ENCODE data around the gene PPP1R3G. TPM values are rescaled to one million over a fixed set of nuclear protein-coding genes. Genes with fewer than 3 reads are reported as not detected.

Gene PPP1R3G
- total and polyA plus RNA-seq, 2 donors (not counting 1 experiment from before 2014, with no cell fraction given): 0.09 to 0.25 TPM

GRCh38 chr6:5098501-5099270 is 13.5 kb downstream of the PPP1R3G start:
- Histone ChIP-seq H3K9ac (ENCODE audit: low read length) (no peak overlapping the region), H3K4me2 (replicated peaks; ENCODE audit: low read depth, low read length, poor library complexity, severe bottlenecking) (no peak overlapping the region), H3K4me3 (ENCODE audit: control extremely low read depth in 1 of 5, extremely low read depth in 1 of 5, insufficient read depth in 1 of 5, low read depth in 2 of 5, low read length in 4 of 5) (no peak overlapping the region), H3K27ac (ENCODE audit: low read length in 2 of 2) (no peak overlapping the region), H3K36me3 (replicated peaks in 1 of 2; ENCODE audit: control extremely low read depth in 1 of 2, control insufficient read depth in 1 of 2, extremely low read depth in 1 of 2, insufficient read depth in 2 of 2, low read length in 1 of 2) (no peaks in the 10 kb centered on the region), H2AFZ (ENCODE audit: insufficient read depth, low read depth, low read length, poor library complexity, severe bottlenecking) (no peak overlapping the region), H4K20me1 (ENCODE audit: control insufficient read depth, insufficient read depth, low read length, poor library complexity, severe bottlenecking) (no peaks in the 10 kb centered on the region), H3K4me1 (ENCODE audit: control insufficient read depth in 2 of 2, insufficient read depth in 2 of 2, low read length in 2 of 2) (peaks cover 8 to 33% of the 10 kb centered on the region in 2 donors), H3K9me3 (ENCODE audit: control extremely low read depth in 1 of 3, control insufficient read depth in 2 of 3, insufficient read depth in 1 of 3, low read length in 2 of 3) (no peaks in the 10 kb centered on the region), H3K27me3 (replicated peaks in 1 of 4; ENCODE audit: control extremely low read depth in 1 of 4, control insufficient read depth in 3 of 4, insufficient read depth in 4 of 4, low read length in 3 of 4) (no peaks in the 10 kb centered on the region), H3K79me2 (ENCODE audit: control insufficient read depth, insufficient read depth, low read length) (no peaks in the 10 kb centered on the region)
- H3K4me3 Mint-ChIP-seq: no peak overlapping the region
- H3K27ac Mint-ChIP-seq: no peak overlapping the region
- 96% methylated on average over 9 of the region's 14 CpGs for WGBS (ENCODE audit: insufficient coverage)
- intact Hi-C loops (cut with micrococcal nuclease): no loop called here
- H3K4me1 Mint-ChIP-seq: peaks cover 24% of the 10 kb centered on the region
- no peaks in the 10 kb centered on the region for H3K9me3 Mint-ChIP-seq (ENCODE audit: insufficient read depth)
- ATAC-seq (ENCODE audit: low read depth): no peak
- H3K27me3 Mint-ChIP-seq: no peaks in the 10 kb centered on the region
- TF ChIP-seq EZH2 (IDR thresholded peaks at IDR 0.05; ENCODE audit: borderline replicate concordance, insufficient read depth, low read depth, low read length, poor library complexity, severe bottlenecking) (no peak), CTCF (IDR thresholded peaks at IDR 0.05) (no peak)
- ChIA-PET CTCF (no interaction called here), POLR2A (no interaction called here)
- no peak for DNase-seq

GRCh38 chr6:5099537-5099936 is 14.4 kb downstream of the PPP1R3G start:
- Histone ChIP-seq H3K79me2 (ENCODE audit: control insufficient read depth, insufficient read depth, low read length) (no peaks in the 10 kb centered on the region), H3K4me2 (replicated peaks; ENCODE audit: low read depth, low read length, poor library complexity, severe bottlenecking) (no peak overlapping the region), H3K9ac (ENCODE audit: low read length) (no peak overlapping the region), H3K27ac (ENCODE audit: low read length in 2 of 2) (no peak overlapping the region), H3K27me3 (replicated peaks in 1 of 4; ENCODE audit: control extremely low read depth in 1 of 4, control insufficient read depth in 3 of 4, insufficient read depth in 4 of 4, low read length in 3 of 4) (no peaks in the 10 kb centered on the region), H3K36me3 (replicated peaks in 1 of 2; ENCODE audit: control extremely low read depth in 1 of 2, control insufficient read depth in 1 of 2, extremely low read depth in 1 of 2, insufficient read depth in 2 of 2, low read length in 1 of 2) (no peaks in the 10 kb centered on the region), H3K9me3 (ENCODE audit: control extremely low read depth in 1 of 3, control insufficient read depth in 2 of 3, insufficient read depth in 1 of 3, low read length in 2 of 3) (no peaks in the 10 kb centered on the region), H4K20me1 (ENCODE audit: control insufficient read depth, insufficient read depth, low read length, poor library complexity, severe bottlenecking) (no peaks in the 10 kb centered on the region), H3K4me3 (ENCODE audit: control extremely low read depth in 1 of 5, extremely low read depth in 1 of 5, insufficient read depth in 1 of 5, low read depth in 2 of 5, low read length in 4 of 5) (no peak overlapping the region), H2AFZ (ENCODE audit: insufficient read depth, low read depth, low read length, poor library complexity, severe bottlenecking) (no peak overlapping the region), H3K4me1 (ENCODE audit: control insufficient read depth in 2 of 2, insufficient read depth in 2 of 2, low read length in 2 of 2) (peaks cover 7 to 27% of the 10 kb centered on the region in 2 donors)
- Mint-ChIP-seq H3K4me1 (peaks cover 20% of the 10 kb centered on the region), H3K27me3 (no peaks in the 10 kb centered on the region), H3K9me3 (ENCODE audit: insufficient read depth) (no peaks in the 10 kb centered on the region), H3K27ac (no peak overlapping the region), H3K4me3 (no peak overlapping the region)
- CTCF ChIA-PET: no interaction called here
- 93% methylated on average over 3 of the region's 3 CpGs for WGBS (ENCODE audit: insufficient coverage)
- no peak for ATAC-seq (ENCODE audit: low read depth)
- POLR2A ChIA-PET: no interaction called here
- intact Hi-C loops (cut with micrococcal nuclease): no loop called here
- TF ChIP-seq CTCF (IDR thresholded peaks at IDR 0.05) (no peak), EZH2 (IDR thresholded peaks at IDR 0.05; ENCODE audit: borderline replicate concordance, insufficient read depth, low read depth, low read length, poor library complexity, severe bottlenecking) (no peak)
- DNase-seq: no peak
